ENCODE results near the gene UNC119. TPM values are rescaled to one million over a fixed set of nuclear protein-coding genes. Genes with fewer than 3 reads are reported as not detected.

UNC119 gene
- polyA plus RNA-seq, 1 donor (not counting 4 experiments of a cell fraction or from before 2014, with no cell fraction given), result 60.0 TPM

- H3K4me1 ChIP-seq (ENCODE audit: control insufficient read depth, extremely low read depth, insufficient read depth, low read length), result peaks cover 18% of the 10 kb centered on the region
- peak within 1 kb of the TSS; percentile 93 for H3K9ac ChIP-seq (ENCODE audit: control insufficient read depth, extremely low read depth, insufficient read depth, low read length)
- FAIRE-seq, result no peak
- DNase-seq (ENCODE audit: low read depth, low spot score), result peak; percentile 59
- no peaks in the 10 kb centered on the region for H3K36me3 ChIP-seq (ENCODE audit: control insufficient read depth in 2 of 2, extremely low read depth in 1 of 2, insufficient read depth in 2 of 2, low read length in 2 of 2)
- H3K79me2 ChIP-seq (ENCODE audit: control insufficient read depth, insufficient read depth, low read length), result peaks cover 6% of the 10 kb centered on the region
- H3K4me2 ChIP-seq (ENCODE audit: control insufficient read depth, extremely low read depth, insufficient read depth, low read depth, low read length), result peak within 1 kb of the TSS; percentile 74
- no peaks in the 10 kb centered on the region for H3K27me3 ChIP-seq (ENCODE audit: control insufficient read depth, extremely low read depth, insufficient read depth, low read length)
- H3K27ac ChIP-seq (ENCODE audit: control insufficient read depth, insufficient read depth, low read length), result peak within 1 kb of the TSS; percentile 95
- TF ChIP-seq EZH2 (IDR thresholded peaks at IDR 0.05; ENCODE audit: low read length), result no peak
- no peak for TF ChIP-seq CTCF (optimal IDR thresholded peaks at IDR 0.05 in 1 of 3, IDR thresholded peaks at IDR 0.05 in 1 of 3, conservative IDR thresholded peaks at IDR 0.05 in 1 of 3; ENCODE audit: extremely low read depth in 1 of 3, insufficient read depth in 2 of 3, low read length in 3 of 3)
- H3K9me3 ChIP-seq (ENCODE audit: control insufficient read depth, low read depth, low read length), result no peaks in the 10 kb centered on the region
- H3K9me1 ChIP-seq (ENCODE audit: control insufficient read depth, extremely low read depth, insufficient read depth, low read length), result no peaks in the 10 kb centered on the region
- peak within 1 kb of the TSS; percentile 86 for H2AFZ ChIP-seq (ENCODE audit: control insufficient read depth, low read length)
- dilution Hi-C loops (cut with MboI; ENCODE audit: extremely low pct_ligation_motif_present, low sequenced_read_pairs), result no loop called here
- no peaks in the 10 kb centered on the region for H4K20me1 ChIP-seq (ENCODE audit: control insufficient read depth, extremely low read depth, insufficient read depth, low read length)
- H3K4me3 ChIP-seq (ENCODE audit: control insufficient read depth in 2 of 3, extremely low read depth in 1 of 3, insufficient read depth in 2 of 3, low read depth in 1 of 3, low read length in 3 of 3), result peak within 1 kb of the TSS; percentile 64 to 89 (median 89)
Observed at GRCh38 chr17:28598799-28599310, 46.4 kb upstream of the UNC119 start, which contains the start of gene SPAG5. Gene SPAG5, minus strand, starts transcription at chr17:28599025. Its CDS starts 79 bp downstream, at chr17:28598946.

GRCh38 chr17:28598389-28598788 is 46.0 kb upstream of the UNC119 start:
- dilution Hi-C loops (cut with MboI; ENCODE audit: extremely low pct_ligation_motif_present, low sequenced_read_pairs), result no loop called here
- Histone ChIP-seq H3K4me1 (ENCODE audit: control insufficient read depth, extremely low read depth, insufficient read depth, low read length) (peaks cover 18% of the 10 kb centered on the region), H3K27ac (ENCODE audit: control insufficient read depth, insufficient read depth, low read length) (peak overlapping the region; percentile 95), H3K9me1 (ENCODE audit: control insufficient read depth, extremely low read depth, insufficient read depth, low read length) (no peaks in the 10 kb centered on the region), H3K27me3 (ENCODE audit: control insufficient read depth, extremely low read depth, insufficient read depth, low read length) (no peaks in the 10 kb centered on the region), H4K20me1 (ENCODE audit: control insufficient read depth, extremely low read depth, insufficient read depth, low read length) (no peaks in the 10 kb centered on the region), H3K9ac (ENCODE audit: control insufficient read depth, extremely low read depth, insufficient read depth, low read length) (peak overlapping the region; percentile 93), H3K79me2 (ENCODE audit: control insufficient read depth, insufficient read depth, low read length) (peaks cover 6% of the 10 kb centered on the region), H2AFZ (ENCODE audit: control insufficient read depth, low read length) (peak overlapping the region; percentile 86), H3K4me2 (ENCODE audit: control insufficient read depth, extremely low read depth, insufficient read depth, low read depth, low read length) (peak overlapping the region; percentile 74), H3K4me3 (ENCODE audit: control insufficient read depth in 2 of 3, extremely low read depth in 1 of 3, insufficient read depth in 2 of 3, low read depth in 1 of 3, low read length in 3 of 3) (peak overlapping the region; percentile 64 to 89 (median 89)), H3K9me3 (ENCODE audit: control insufficient read depth, low read depth, low read length) (no peaks in the 10 kb centered on the region), H3K36me3 (ENCODE audit: control insufficient read depth in 2 of 2, extremely low read depth in 1 of 2, insufficient read depth in 2 of 2, low read length in 2 of 2) (peaks cover 0 to under 1% of the 10 kb centered on the region in 2 experiments)
- DNase-seq (ENCODE audit: low read depth, low spot score), result no peak
- no peak for TF ChIP-seq CTCF (optimal IDR thresholded peaks at IDR 0.05 in 1 of 3, IDR thresholded peaks at IDR 0.05 in 1 of 3, conservative IDR thresholded peaks at IDR 0.05 in 1 of 3; ENCODE audit: extremely low read depth in 1 of 3, insufficient read depth in 2 of 3, low read length in 3 of 3)
- TF ChIP-seq EZH2 (IDR thresholded peaks at IDR 0.05; ENCODE audit: low read length), result no peak
- no peak for FAIRE-seq
